A549 (cell line): ENCODE measurements around the gene MARCO. TPM values are rescaled to one million over a fixed set of nuclear protein-coding genes. Genes with fewer than 3 reads are reported as not detected.

Experiments used
- ATAC-seq, 2 experiments: fragments of 200-7000 bp in 1 of 2; fragments of >200 bp in 1 of 2; cut with Nextera tagmentation in 1 of 2; cut with Tn5 transposase in 1 of 2; 3 replicates each; pipeline versions ENCODE4 v1.8.0 to v1.9.1; 2018 to 2020; ENCODE audit warnings: mild to moderate bottlenecking in 1 of 2, moderate library complexity in 1 of 2
- CTCF ChIA-PET: fragments of 300-600 bp; sonication (Branson Sonifier 250); formaldehyde crosslinking; extraction: SDS; loops from one replicate; lab custom pipeline; 2021; ENCODE audit warnings: antibody characterized with exemption, inconsistent platforms; lab: Yijun Ruan, JAX
- POLR2A ChIA-PET: fragments of 350-600 bp; formaldehyde crosslinking; extraction: SDS; loops from one replicate; lab custom pipeline; 2021; ENCODE audit warnings: antibody characterized with exemption, inconsistent platforms; lab: Yijun Ruan, JAX
- DNase-seq, 2 experiments: peaks; one replicate each; pipeline versions ENCODE4 v3.0.0 to v3.0.0-alpha.2; 2011 to 2016; ENCODE audit warnings: low read depth in 1 of 2, low spot score in 1 of 2
- FAIRE-seq: peaks from 2 replicates; lab custom pipeline; 2011; peaks lifted over from hg19 to GRCh38; lab: Jason Lieb, UNC
- H3K27ac ChIP-seq, 2 experiments: fragments of >200 bp; sonication (Bioruptor Twin); formaldehyde crosslinking; 3 replicates each; pipeline ENCODE4 v1.5.1; 2016 to 2017
- H3K4me1 ChIP-seq: fragments of >200 bp; sonication (Bioruptor Twin); formaldehyde crosslinking; 3 replicates; pipeline ENCODE4 v1.6.1; 2016
- H3K4me2 ChIP-seq: fragments of >200 bp; sonication (Bioruptor Twin); formaldehyde crosslinking; 3 replicates; pipeline ENCODE4 v1.6.1; 2016
- H3K4me3 ChIP-seq: fragments of >200 bp; sonication (Bioruptor Twin); formaldehyde crosslinking; 3 replicates; pipeline ENCODE4 v1.5.1; 2016
- H3K9me3 ChIP-seq: fragments of >200 bp; sonication (Bioruptor Twin); formaldehyde crosslinking; 3 replicates; pipeline ENCODE4 v1.6.1; 2016
- BHLHE40 ChIP-seq: IDR thresholded peaks from 2 replicates; pipeline ENCODE4 v1.6.1; 2012; ENCODE audit warnings: low read depth, low read length, inconsistent platforms
- CBX2 ChIP-seq: fragments of 200-600 bp; sonication (generic); IDR thresholded peaks from 2 replicates; pipeline ENCODE4 v1.6.1; 2016; ENCODE audit warnings: low read depth, mild to moderate bottlenecking, borderline replicate concordance
- CBX8 ChIP-seq: fragments of 200-600 bp; sonication (generic); IDR thresholded peaks from 2 replicates; pipeline ENCODE4 v1.6.1; 2016
- CHD4 ChIP-seq: fragments of 200-600 bp; sonication (generic); IDR thresholded peaks from 2 replicates; pipeline ENCODE4 v1.6.1; 2016; ENCODE audit warnings: antibody characterized with exemption, mild to moderate bottlenecking, borderline replicate concordance
- E2F6 ChIP-seq: IDR thresholded peaks from 2 replicates; pipeline ENCODE4 v1.6.1; 2012; ENCODE audit warnings: low read depth, borderline replicate concordance
- EHF ChIP-seq: fragments of 250-450 bp; sonication (Bioruptor Pico); IDR thresholded peaks from 2 replicates; pipeline ENCODE4 v1.5.0; 2020; ENCODE audit warnings: mild to moderate bottlenecking
- ELK1 ChIP-seq: fragments of 150-350 bp; IDR thresholded peaks from 2 replicates; pipeline ENCODE4 v1.6.1; 2014; ENCODE audit warnings: low read depth, mild to moderate bottlenecking, low read length
- FOSB ChIP-seq: fragments of 250-450 bp; sonication (Bioruptor Pico); IDR thresholded peaks from 2 replicates; pipeline ENCODE4 v1.5.0; 2020; ENCODE audit warnings: mild to moderate bottlenecking, moderate library complexity
- HEYL ChIP-seq: fragments of 250-450 bp; sonication (Bioruptor Pico); IDR thresholded peaks from 2 replicates; pipeline ENCODE4 v1.8.0; 2021; ENCODE audit warnings: mild to moderate bottlenecking, moderate library complexity
- HMGXB4 ChIP-seq: fragments of 250-450 bp; sonication (Bioruptor Pico); IDR thresholded peaks from 2 replicates; pipeline ENCODE4 v1.5.0; 2021; ENCODE audit warnings: mild to moderate bottlenecking, moderate library complexity, borderline replicate concordance
- HOXA7 ChIP-seq: fragments of 250-450 bp; sonication (Bioruptor Pico); IDR thresholded peaks from 2 replicates; pipeline ENCODE4 v1.5.0; 2020; ENCODE audit warnings: mild to moderate bottlenecking, moderate library complexity
- HOXB5 ChIP-seq: fragments of 250-450 bp; sonication (Bioruptor Pico); IDR thresholded peaks from 2 replicates; pipeline ENCODE4 v1.5.0; 2020; ENCODE audit warnings: mild to moderate bottlenecking, moderate library complexity
- KDM5A ChIP-seq: fragments of 200-600 bp; sonication (generic); IDR thresholded peaks from 2 replicates; pipeline ENCODE4 v1.6.1; 2016; ENCODE audit warnings: antibody characterized with exemption, mild to moderate bottlenecking
- MAFK ChIP-seq: fragments of 450-650 bp; IDR thresholded peaks from 2 replicates; pipeline ENCODE4 v1.6.1; 2014; ENCODE audit not compliant: partially characterized antibody
- NFE2L2 ChIP-seq: fragments of 150-350 bp; conservative IDR thresholded peaks from 2 replicates; pipeline ENCODE4 v1.6.1; 2014; ENCODE audit warnings: low read length
- NPAS2 ChIP-seq: fragments of 250-450 bp; sonication (Bioruptor Pico); IDR thresholded peaks from 2 replicates; pipeline ENCODE4 v1.8.0; 2022; ENCODE audit warnings: mild to moderate bottlenecking, moderate library complexity, borderline replicate concordance
- POLR2A ChIP-seq: IDR thresholded peaks from 2 replicates; pipeline ENCODE4 v1.6.1; 2012; ENCODE audit warnings: mild to moderate bottlenecking, low read length
- RAD21 ChIP-seq, 2 experiments: fragments of >200 bp in 1 of 2; sonication (Bioruptor Twin) in 1 of 2; formaldehyde crosslinking in 1 of 2; IDR thresholded peaks in 1 of 2; conservative IDR thresholded peaks in 1 of 2; 2 replicates in 1 of 2; 3 replicates in 1 of 2; pipeline ENCODE4 v1.6.1; 2012 to 2018; ENCODE audit warnings: inconsistent platforms in 1 of 2
- RCOR1 ChIP-seq: fragments of 150-350 bp; IDR thresholded peaks from 2 replicates; pipeline ENCODE4 v1.6.1; 2014; ENCODE audit warnings: antibody characterized with exemption, low read length, low read depth
- SMC3 ChIP-seq: fragments of >200 bp; sonication (Bioruptor Twin); formaldehyde crosslinking; IDR thresholded peaks from 3 replicates; pipeline ENCODE4 v1.6.1; 2018; ENCODE audit warnings: inconsistent platforms
- TP53 ChIP-seq: fragments of 250-450 bp; sonication (Bioruptor Pico); IDR thresholded peaks from 2 replicates; pipeline ENCODE4 v1.5.0; 2021; ENCODE audit warnings: mild to moderate bottlenecking, moderate library complexity
- ZFP36 ChIP-seq: fragments of 450-650 bp; IDR thresholded peaks from 2 replicates; pipeline ENCODE4 v1.6.1; 2014; ENCODE audit warnings: borderline replicate concordance; ENCODE audit not compliant: partially characterized antibody
- ZNF302 ChIP-seq: fragments of 250-450 bp; sonication (Bioruptor Pico); IDR thresholded peaks from 2 replicates; pipeline ENCODE4 v1.9.0; 2021; ENCODE audit warnings: inconsistent platforms, mild to moderate bottlenecking, moderate library complexity
- ZSCAN20 ChIP-seq: fragments of 250-450 bp; sonication (Bioruptor Pico); IDR thresholded peaks from 2 replicates; pipeline ENCODE4 v1.8.0; 2022; ENCODE audit warnings: mild to moderate bottlenecking, moderate library complexity
- WGBS: methylation state at CpG from one replicate; pipeline ENCODE4 v1.1.6; 2017; ENCODE audit errors: missing lambda C conversion rate; 5-methylcytosine and 5-hydroxymethylcytosine counted together
- polyA plus RNA-seq, 4 experiments: library from polyadenylated mRNA; depleted of rRNA in 3 of 4; stranded (reverse); fragments of >200 nt; fragmentation: RNase III in 1 of 4; extraction: RNeasy Plus Mini Kit Qiagen cat#74134 plus additional on column Dnase treatment in 1 of 4; gene quantifications; 2 replicates in 3 of 4; 3 replicates in 1 of 4; pipeline ENCODE4 v1.2.3, GENCODE V29; 2011 to 2017
- TF ChIP-seq, protein P1 (sequence below): IDR thresholded peaks from 2 replicates; pipeline ENCODE4 v1.6.1; 2012
- TF ChIP-seq, protein P2 (sequence below): fragments of >200 bp; sonication (Bioruptor Twin); formaldehyde crosslinking; IDR thresholded peaks from 2 replicates; pipeline ENCODE4 v1.6.1; 2016

The MARCO gene
- polyA plus RNA-seq, 2 of the 4 experiments (the other 2 are of a cell fraction) = 0.05 TPM; not detected in 1

- TF ChIP-seq, protein P1, sequence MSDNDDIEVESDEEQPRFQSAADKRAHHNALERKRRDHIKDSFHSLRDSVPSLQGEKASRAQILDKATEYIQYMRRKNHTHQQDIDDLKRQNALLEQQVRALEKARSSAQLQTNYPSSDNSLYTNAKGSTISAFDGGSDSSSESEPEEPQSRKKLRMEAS = no peak
- TF ChIP-seq EHF (CRISPR knock-in tag) (no peak), MAFK (no peak), RAD21 (conservative IDR thresholded peaks at IDR 0.05 in 1 of 2, IDR thresholded peaks at IDR 0.05 in 1 of 2) (no peak), HOXA7 (no peak), CBX8 (no peak), E2F6 (no peak), RCOR1 (no peak), POLR2A (no peak)
Observed at GRCh38 chr2:119019521-119019920, 77.5 kb downstream of the MARCO start (continued).

DNA sequence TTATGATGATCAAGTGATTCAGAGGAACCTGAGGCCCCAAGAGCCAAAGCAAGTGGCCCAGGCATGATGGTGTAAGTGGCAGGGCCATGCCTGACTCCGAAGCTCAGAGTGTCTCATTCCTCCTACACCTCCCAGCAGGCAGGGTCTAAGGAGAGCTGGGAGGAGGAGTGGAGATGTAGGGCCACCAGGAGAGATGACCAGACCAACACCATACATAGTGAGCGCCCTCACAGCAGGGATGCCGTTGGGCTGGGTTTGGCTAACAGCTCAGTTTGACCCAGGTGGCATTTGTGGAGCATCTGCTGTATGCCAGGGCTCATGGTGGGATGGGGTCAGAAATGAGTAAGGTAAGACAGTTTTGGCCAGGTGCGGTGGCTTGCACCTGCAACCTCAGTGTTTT, 80.7 kb downstream of the MARCO start:
- no peaks in the 10 kb centered on the region for H3K9me3 ChIP-seq
- TF ChIP-seq BHLHE40 = no peak
- no peak for TF ChIP-seq CBX8
- no peak for TF ChIP-seq SMC3
- no peak for TF ChIP-seq NFE2L2
- TF ChIP-seq KDM5A = no peak
- POLR2A ChIA-PET = no interaction called here
- CTCF ChIA-PET = interaction anchor here (1.2 to 2.1 kb wide), 3 partner anchors 12 to 268 kb away, joined by 3 to 16 read pairs (median 7); no protein-coding TSS in a partner anchor
- H3K4me2 ChIP-seq = no peak overlapping the region
- H3K4me1 ChIP-seq = no peaks in the 10 kb centered on the region
- ATAC-seq (no peak), DNase-seq (no peak), FAIRE-seq (no peak)
- WGBS = 14% methylated on average over 4 of the region's 4 CpGs
- no peak overlapping the region for H3K27ac ChIP-seq
- no peak overlapping the region for H3K4me3 ChIP-seq

DNA sequence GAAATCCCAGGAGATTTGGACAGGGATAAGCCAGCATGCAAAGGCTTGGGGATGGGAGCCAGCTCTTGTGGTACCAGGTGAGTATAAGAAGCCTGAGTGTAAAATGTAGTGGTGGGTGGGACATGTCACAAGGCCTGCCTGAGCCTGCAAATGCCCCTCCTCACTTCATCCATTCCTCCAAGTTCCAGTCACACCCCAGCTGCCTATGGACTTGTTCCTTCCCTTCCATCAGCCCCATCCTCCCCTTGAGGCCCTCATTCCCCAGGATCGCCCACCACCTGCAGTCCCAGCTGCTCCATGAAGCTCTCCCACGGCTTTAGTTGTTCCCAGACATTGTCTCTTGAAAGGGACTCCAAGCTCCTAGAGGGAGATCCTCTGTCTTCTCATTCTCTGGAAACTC, 81.5 kb downstream of the MARCO start:
- Histone ChIP-seq H3K4me1 (no peaks in the 10 kb centered on the region), H3K4me3 (no peak overlapping the region), H3K9me3 (peaks cover 5% of the 10 kb centered on the region; the same call in 1 of the 3 replicates), H3K4me2 (no peak overlapping the region), H3K27ac (no peak overlapping the region)
- no peak for ATAC-seq
- no peak for TF ChIP-seq ZSCAN20 (CRISPR knock-in tag)
- TF ChIP-seq ZNF302 (CRISPR knock-in tag) = no peak
- no peak for TF ChIP-seq CHD4
- TF ChIP-seq ELK1 = no peak
- no peak for TF ChIP-seq TP53
- no peak for TF ChIP-seq SMC3
- TF ChIP-seq, protein P2, sequence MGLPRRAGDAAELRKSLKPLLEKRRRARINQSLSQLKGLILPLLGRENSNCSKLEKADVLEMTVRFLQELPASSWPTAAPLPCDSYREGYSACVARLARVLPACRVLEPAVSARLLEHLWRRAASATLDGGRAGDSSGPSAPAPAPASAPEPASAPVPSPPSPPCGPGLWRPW = no peak
- TF ChIP-seq HEYL (CRISPR knock-in tag) = no peak
- TF ChIP-seq HOXA7 = no peak
- DNase-seq = no peak
- 17% methylated on average over 2 of the region's 2 CpGs for WGBS
- ChIA-PET POLR2A (no interaction called here), CTCF (interaction anchor here (1.5 to 2.1 kb wide), 2 partner anchors 13 to 267 kb away, joined by 7 to 16 read pairs; no protein-coding TSS in a partner anchor)
- FAIRE-seq = no peak

DNA sequence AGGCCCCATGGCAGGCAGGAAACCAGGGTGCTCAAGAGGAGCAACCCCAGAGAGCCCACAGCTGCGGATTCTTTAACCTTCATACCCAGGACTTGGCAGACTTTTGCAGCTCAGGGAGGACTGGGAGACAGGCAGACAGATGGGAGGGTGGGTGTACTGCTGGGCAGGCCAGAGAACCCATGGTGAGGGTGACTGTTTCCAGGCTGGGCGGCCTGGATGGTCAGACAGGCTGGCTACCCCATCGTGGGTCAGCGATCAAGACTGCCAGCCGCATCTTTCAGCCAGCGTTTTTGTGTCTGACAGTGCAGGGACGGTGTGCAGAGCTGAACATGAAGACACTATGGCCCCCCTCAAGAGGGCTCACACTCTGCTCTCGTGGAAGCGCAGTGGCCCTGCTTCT, 82.2 kb downstream of the MARCO start:
- no peak overlapping the region for H3K4me3 ChIP-seq
- 30% methylated on average over 7 of the region's 9 CpGs for WGBS
- no peak for TF ChIP-seq ZFP36
- no peak for TF ChIP-seq HMGXB4 (CRISPR knock-in tag)
- no peak for TF ChIP-seq HOXB5 (CRISPR knock-in tag)
- no peak for TF ChIP-seq NPAS2 (CRISPR knock-in tag)
- TF ChIP-seq CBX2 = no peak
- no peak for TF ChIP-seq E2F6
- no peak for TF ChIP-seq FOSB (CRISPR knock-in tag)
- FAIRE-seq (no peak), ATAC-seq (no peak), DNase-seq (no peak)
- CTCF ChIA-PET = interaction anchor here (1.1 to 2.9 kb wide), 4 partner anchors 13 to 267 kb away, joined by 3 to 16 read pairs (median 9); no protein-coding TSS in a partner anchor
- no peak overlapping the region for H3K27ac ChIP-seq
- POLR2A ChIA-PET = no interaction called here
- H3K4me2 ChIP-seq = no peak overlapping the region
- H3K9me3 ChIP-seq = peaks cover 5% of the 10 kb centered on the region; the same call in 1 of the 3 replicates
- no peaks in the 10 kb centered on the region for H3K4me1 ChIP-seq
